NCI-H345 treated with DMSO at 0.1 percent for 48 hours (cell line): Measurements from ENCODE around the gene SLIT3.
A peak's percentile ranks its signal among the peaks of the same experiment; 100 is the strongest.
"Not testable (repeated sequence)": the region's sequence is repeated elsewhere in the genome, so short reads cannot be mapped to it uniquely, and the experiment has no call there.

Experiments
- DNase-seq: peaks from one replicate; lab custom pipeline; 2025; ENCODE audit not compliant: unreplicated experiment; lab: John Stamatoyannopoulos, UW

The SLIT3 gene

GRCh38 chr5:168756453-168757391, 544.2 kb downstream of the SLIT3 start:
- no peak for DNase-seq

- no peak for DNase-seq
These were observed 545.3 kb downstream of the SLIT3 start for GRCh38 chr5:168755548-168756093.

- DNase-seq, result no peak
These were observed 547.2 kb downstream of the SLIT3 start for GRCh38 chr5:168753691-168754254.

GRCh38 chr5:168752416-168753190, 548.3 kb downstream of the SLIT3 start:
- DNase-seq, result no peak

GRCh38 chr5:168752012-168752411, 548.9 kb downstream of the SLIT3 start:
- no peak for DNase-seq

GRCh38 chr5:168750926-168751325, 550.0 kb downstream of the SLIT3 start:
- DNase-seq, result no peak

- no peak for DNase-seq
These were observed 551.4 kb downstream of the SLIT3 start for GRCh38 chr5:168749391-168750100.

GRCh38 chr5:168747987-168748777, 552.8 kb downstream of the SLIT3 start:
- peak; percentile 38 for DNase-seq

- DNase-seq, result no peak
These were observed 553.9 kb downstream of the SLIT3 start for GRCh38 chr5:168746893-168747640.

- DNase-seq, result not testable (repeated sequence)
These were observed 554.6 kb downstream of the SLIT3 start for GRCh38 chr5:168746126-168746892.

- DNase-seq, result no peak
These were observed 557.3 kb downstream of the SLIT3 start for GRCh38 chr5:168743617-168744016.

GRCh38 chr5:168742311-168742710, 558.6 kb downstream of the SLIT3 start:
- DNase-seq, result not testable (repeated sequence)

- DNase-seq, result no peak
These were observed 560.1 kb downstream of the SLIT3 start for GRCh38 chr5:168740811-168741213.

- DNase-seq, result no peak
These were observed 560.7 kb downstream of the SLIT3 start for GRCh38 chr5:168740092-168740800.

- no peak for DNase-seq
These were observed 563.9 kb downstream of the SLIT3 start for GRCh38 chr5:168737066-168737465.

- no peak for DNase-seq
These were observed 564.6 kb downstream of the SLIT3 start for GRCh38 chr5:168736281-168736831.

- no peak for DNase-seq
These were observed 566.2 kb downstream of the SLIT3 start for GRCh38 chr5:168734620-168735300.
